K562 (cell line): ENCODE measurements around the gene NFATC3. TPM values are rescaled to one million over a fixed set of nuclear protein-coding genes. Genes with fewer than 3 reads are reported as not detected.

Experiments used
- ARNT ChIP-seq, 2 experiments: fragments of 450-650 bp; IDR thresholded peaks; 2 replicates each; pipeline ENCODE4 v1.6.1; 2016; ENCODE audit warnings: mild to moderate bottlenecking in 1 of 2
- CEBPG ChIP-seq, 3 experiments: fragments of 200-800 bp in 1 of 3; sonication (Bioruptor generic) in 1 of 3; sonication (generic) in 1 of 3; formaldehyde crosslinking in 1 of 3; IDR thresholded peaks in 2 of 3; conservative IDR thresholded peaks in 1 of 3; 2 replicates each; pipeline versions ENCODE4 v1.6.1 to v1.8.0; 2016 to 2022; ENCODE audit warnings: missing compliant biosample characterization in 2 of 3, missing genetic modification characterization in 2 of 3, mild to moderate bottlenecking in 1 of 3, missing genetic modification reagents in 1 of 3
- CXXC5 ChIP-seq: fragments of 250-450 bp; sonication (Bioruptor Pico); IDR thresholded peaks from 2 replicates; pipeline ENCODE4 v1.8.0; 2022; ENCODE audit warnings: inconsistent platforms, mild to moderate bottlenecking, moderate library complexity
- FOXK1 ChIP-seq: sonication (generic); formaldehyde crosslinking; IDR thresholded peaks from 2 replicates; pipeline ENCODE4 v1.8.0; 2022; ENCODE audit warnings: missing genetic modification reagents, mild to moderate bottlenecking, borderline replicate concordance
- MAZ ChIP-seq, 2 experiments: fragments of 450-650 bp in 1 of 2; sonication (generic) in 1 of 2; formaldehyde crosslinking; IDR thresholded peaks in 1 of 2; conservative IDR thresholded peaks in 1 of 2; 2 replicates each; pipeline versions ENCODE4 v1.4.0 to v1.5.0; 2020; ENCODE audit warnings: mild to moderate bottlenecking in 1 of 2, missing genetic modification reagents in 1 of 2
- MYC ChIP-seq, 2 experiments: fragments of 250-450 bp in 1 of 2; sonication (Bioruptor Pico) in 1 of 2; IDR thresholded peaks; 2 replicates each; pipeline versions ENCODE4 v1.5.1 to v1.6.1; 2012 to 2021; ENCODE audit warnings: low read depth in 2 of 2, borderline replicate concordance in 1 of 2, improper control_type of control experiment in 1 of 2, low read length in 1 of 2, mild to moderate bottlenecking in 1 of 2, moderate library complexity in 1 of 2
- NBN ChIP-seq: fragments of 450-650 bp; IDR thresholded peaks from 2 replicates; pipeline ENCODE4 v1.6.1; 2016; ENCODE audit warnings: low read depth, mild to moderate bottlenecking
- RHOXF2B ChIP-seq: fragments of 250-450 bp; sonication (Bioruptor Pico); conservative IDR thresholded peaks from 2 replicates; pipeline ENCODE4 v1.5.1; 2021
- SMC3 ChIP-seq: conservative IDR thresholded peaks from 2 replicates; pipeline ENCODE4 v1.6.1; 2011; ENCODE audit warnings: low read depth, low read length, improper control_type of control experiment; ENCODE audit not compliant: insufficient read depth
- TBL1XR1 ChIP-seq, 2 experiments: IDR thresholded peaks; 2 replicates each; pipeline ENCODE4 v1.6.1; 2012; ENCODE audit warnings: improper control_type of control experiment in 2 of 2, low read length in 2 of 2, mild to moderate bottlenecking in 1 of 2
- U2AF2 ChIP-seq: fragments of 200-400 bp; formaldehyde crosslinking; optimal IDR thresholded peaks from 2 replicates; pipeline ENCODE3; 2017; ENCODE audit warnings: low read depth, mild to moderate bottlenecking, low read length
- ZNF583 ChIP-seq: fragments of 250-450 bp; sonication (Bioruptor Pico); IDR thresholded peaks from 2 replicates; pipeline ENCODE4 v1.4.0; 2020
- polyA plus RNA-seq, 8 experiments: library from polyadenylated mRNA; depleted of rRNA in 4 of 8; stranded (reverse) in 5 of 8; unstranded in 3 of 8; fragments of >200 nt; fragmentation: Nextera tagmentation in 2 of 8; fragmentation: Illumina TruSeq in 1 of 8; extraction: Ambion mirVana in 2 of 8; extraction: Trizol in 1 of 8; gene quantifications; 2 replicates each; pipeline versions ENCODE4 v1.2.1 to v1.2.3, GENCODE V29; 2011 to 2014; ENCODE audit warnings: inconsistent platforms in 1 of 8, missing spikeins in 1 of 8
- total RNA-seq, 7 experiments: library from RNA; depleted of rRNA in 6 of 7; stranded (reverse); fragments of >200 nt in 6 of 7; fragmentation: Illumina TruSeq in 2 of 7; extraction: Trizol in 2 of 7; gene quantifications; 2 replicates each; pipeline versions ENCODE4 v1.2.1 to v1.2.3, GENCODE V29; 2011 to 2021; ENCODE audit warnings: low replicate concordance in 1 of 7
- TF ChIP-seq, protein P1 (sequence below), 2 experiments: fragments of 450-650 bp; formaldehyde crosslinking in 1 of 2; IDR thresholded peaks; 2 replicates each; pipeline versions ENCODE4 v1.4.0 to v1.6.1; 2014 to 2020; ENCODE audit warnings: mild to moderate bottlenecking in 2 of 2, borderline replicate concordance in 1 of 2, low read depth in 1 of 2
- TF ChIP-seq, protein P2 (sequence below), 2 experiments: fragments of 150-350 bp in 1 of 2; IDR thresholded peaks; 2 replicates each; pipeline ENCODE4 v1.6.1; 2012 to 2016; ENCODE audit warnings: low read depth in 2 of 2, low read length in 2 of 2, mild to moderate bottlenecking in 1 of 2, moderate library complexity in 1 of 2

The NFATC3 gene
- total and polyA plus RNA-seq, 9 of the 15 experiments (the other 6 are each of a cell fraction or from before 2014, with no cell fraction given), result 15.7 to 98.4 (median 59.4) TPM

DNA sequence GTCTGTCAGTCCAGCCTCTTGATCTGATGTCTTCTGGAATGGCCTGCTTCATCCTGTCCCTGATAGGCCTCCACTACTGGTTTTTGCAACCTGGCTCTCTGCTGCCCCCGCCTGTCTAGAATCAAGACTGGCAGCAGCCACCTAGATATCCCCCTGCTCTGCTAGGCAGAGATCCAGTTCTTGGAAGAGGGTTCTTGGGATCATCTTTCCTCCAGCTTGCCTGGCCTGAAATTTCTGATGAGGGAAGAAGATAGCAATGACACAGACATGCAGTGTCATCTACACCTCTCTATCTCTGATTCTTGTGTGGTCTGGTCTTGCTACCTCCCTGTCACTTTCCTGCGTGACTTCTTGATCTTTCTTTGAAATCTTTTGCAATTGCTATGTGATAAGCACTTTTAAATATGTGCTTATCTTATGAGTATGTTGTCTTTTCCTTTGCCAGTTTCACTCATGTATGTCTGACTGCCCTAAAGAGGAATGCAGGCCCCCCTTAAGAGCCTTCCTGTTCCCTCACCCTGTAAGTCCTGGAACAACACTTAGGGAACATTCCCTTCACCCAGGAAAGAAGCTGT lies 20.3 kb upstream of the NFATC3 start (continued):
- TF ChIP-seq, protein P1, sequence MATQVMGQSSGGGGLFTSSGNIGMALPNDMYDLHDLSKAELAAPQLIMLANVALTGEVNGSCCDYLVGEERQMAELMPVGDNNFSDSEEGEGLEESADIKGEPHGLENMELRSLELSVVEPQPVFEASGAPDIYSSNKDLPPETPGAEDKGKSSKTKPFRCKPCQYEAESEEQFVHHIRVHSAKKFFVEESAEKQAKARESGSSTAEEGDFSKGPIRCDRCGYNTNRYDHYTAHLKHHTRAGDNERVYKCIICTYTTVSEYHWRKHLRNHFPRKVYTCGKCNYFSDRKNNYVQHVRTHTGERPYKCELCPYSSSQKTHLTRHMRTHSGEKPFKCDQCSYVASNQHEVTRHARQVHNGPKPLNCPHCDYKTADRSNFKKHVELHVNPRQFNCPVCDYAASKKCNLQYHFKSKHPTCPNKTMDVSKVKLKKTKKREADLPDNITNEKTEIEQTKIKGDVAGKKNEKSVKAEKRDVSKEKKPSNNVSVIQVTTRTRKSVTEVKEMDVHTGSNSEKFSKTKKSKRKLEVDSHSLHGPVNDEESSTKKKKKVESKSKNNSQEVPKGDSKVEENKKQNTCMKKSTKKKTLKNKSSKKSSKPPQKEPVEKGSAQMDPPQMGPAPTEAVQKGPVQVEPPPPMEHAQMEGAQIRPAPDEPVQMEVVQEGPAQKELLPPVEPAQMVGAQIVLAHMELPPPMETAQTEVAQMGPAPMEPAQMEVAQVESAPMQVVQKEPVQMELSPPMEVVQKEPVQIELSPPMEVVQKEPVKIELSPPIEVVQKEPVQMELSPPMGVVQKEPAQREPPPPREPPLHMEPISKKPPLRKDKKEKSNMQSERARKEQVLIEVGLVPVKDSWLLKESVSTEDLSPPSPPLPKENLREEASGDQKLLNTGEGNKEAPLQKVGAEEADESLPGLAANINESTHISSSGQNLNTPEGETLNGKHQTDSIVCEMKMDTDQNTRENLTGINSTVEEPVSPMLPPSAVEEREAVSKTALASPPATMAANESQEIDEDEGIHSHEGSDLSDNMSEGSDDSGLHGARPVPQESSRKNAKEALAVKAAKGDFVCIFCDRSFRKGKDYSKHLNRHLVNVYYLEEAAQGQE (IDR thresholded peaks at IDR 0.05; ENCODE audit: borderline replicate concordance), result peak; percentile 76; the same call in 1 of the 2 replicates
- TF ChIP-seq, protein P1 (CRISPR knock-in tag; IDR thresholded peaks at IDR 0.05; ENCODE audit: low read depth), result no peak
- TF ChIP-seq NBN, result peak; percentile 34; the same call in 1 of the 2 replicates
- TF ChIP-seq CEBPG (CRISPR knock-in tag; IDR thresholded peaks at IDR 0.05), result no peak
- 0 out of 4 replicates have a peak, but pooled peaks of 1 of the 2 experiments have one; percentile 13 for TF ChIP-seq CEBPG (tag; conservative IDR thresholded peaks at IDR 0.05 in 1 of 2, IDR thresholded peaks at IDR 0.05 in 1 of 2)
- TF ChIP-seq ZNF583 (CRISPR knock-in tag), result no peak
- TF ChIP-seq, protein P2, sequence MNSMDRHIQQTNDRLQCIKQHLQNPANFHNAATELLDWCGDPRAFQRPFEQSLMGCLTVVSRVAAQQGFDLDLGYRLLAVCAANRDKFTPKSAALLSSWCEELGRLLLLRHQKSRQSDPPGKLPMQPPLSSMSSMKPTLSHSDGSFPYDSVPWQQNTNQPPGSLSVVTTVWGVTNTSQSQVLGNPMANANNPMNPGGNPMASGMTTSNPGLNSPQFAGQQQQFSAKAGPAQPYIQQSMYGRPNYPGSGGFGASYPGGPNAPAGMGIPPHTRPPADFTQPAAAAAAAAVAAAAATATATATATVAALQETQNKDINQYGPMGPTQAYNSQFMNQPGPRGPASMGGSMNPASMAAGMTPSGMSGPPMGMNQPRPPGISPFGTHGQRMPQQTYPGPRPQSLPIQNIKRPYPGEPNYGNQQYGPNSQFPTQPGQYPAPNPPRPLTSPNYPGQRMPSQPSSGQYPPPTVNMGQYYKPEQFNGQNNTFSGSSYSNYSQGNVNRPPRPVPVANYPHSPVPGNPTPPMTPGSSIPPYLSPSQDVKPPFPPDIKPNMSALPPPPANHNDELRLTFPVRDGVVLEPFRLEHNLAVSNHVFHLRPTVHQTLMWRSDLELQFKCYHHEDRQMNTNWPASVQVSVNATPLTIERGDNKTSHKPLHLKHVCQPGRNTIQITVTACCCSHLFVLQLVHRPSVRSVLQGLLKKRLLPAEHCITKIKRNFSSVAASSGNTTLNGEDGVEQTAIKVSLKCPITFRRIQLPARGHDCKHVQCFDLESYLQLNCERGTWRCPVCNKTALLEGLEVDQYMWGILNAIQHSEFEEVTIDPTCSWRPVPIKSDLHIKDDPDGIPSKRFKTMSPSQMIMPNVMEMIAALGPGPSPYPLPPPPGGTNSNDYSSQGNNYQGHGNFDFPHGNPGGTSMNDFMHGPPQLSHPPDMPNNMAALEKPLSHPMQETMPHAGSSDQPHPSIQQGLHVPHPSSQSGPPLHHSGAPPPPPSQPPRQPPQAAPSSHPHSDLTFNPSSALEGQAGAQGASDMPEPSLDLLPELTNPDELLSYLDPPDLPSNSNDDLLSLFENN (IDR thresholded peaks at IDR 0.05; ENCODE audit: low read depth in 2 of 2, low read length in 2 of 2), result no peak
- TF ChIP-seq TBL1XR1 (IDR thresholded peaks at IDR 0.05; ENCODE audit: low read length in 2 of 2), result no peak; a peak in 1 of 4 replicates
- peak; percentile 76 for TF ChIP-seq SMC3
- no peak for TF ChIP-seq FOXK1
- 0 out of 2 replicates have a peak, but pooled peaks have one; percentile 17 for TF ChIP-seq CXXC5 (CRISPR knock-in tag)
- TF ChIP-seq RHOXF2B (CRISPR knock-in tag), result no peak
- TF ChIP-seq MAZ (CRISPR knock-in tag; conservative IDR thresholded peaks at IDR 0.05 in 1 of 2, IDR thresholded peaks at IDR 0.05 in 1 of 2), result peak in 1 of 2 experiments; percentile 84; a peak in 2 of 4 replicates
- peak in 1 of 2 experiments; percentile 74; a peak in 1 of 4 replicates for TF ChIP-seq ARNT (IDR thresholded peaks at IDR 0.05)
- no peak for TF ChIP-seq U2AF2
- TF ChIP-seq MYC (IDR thresholded peaks at IDR 0.05; ENCODE audit: low read depth, low read length), result peak; percentile 20; the same call in 1 of the 2 replicates
- no peak for TF ChIP-seq MYC (CRISPR knock-in tag; IDR thresholded peaks at IDR 0.05; ENCODE audit: borderline replicate concordance, low read depth)
